ENCODE data around the gene NKX6-1.

Gene NKX6-1

DNA sequence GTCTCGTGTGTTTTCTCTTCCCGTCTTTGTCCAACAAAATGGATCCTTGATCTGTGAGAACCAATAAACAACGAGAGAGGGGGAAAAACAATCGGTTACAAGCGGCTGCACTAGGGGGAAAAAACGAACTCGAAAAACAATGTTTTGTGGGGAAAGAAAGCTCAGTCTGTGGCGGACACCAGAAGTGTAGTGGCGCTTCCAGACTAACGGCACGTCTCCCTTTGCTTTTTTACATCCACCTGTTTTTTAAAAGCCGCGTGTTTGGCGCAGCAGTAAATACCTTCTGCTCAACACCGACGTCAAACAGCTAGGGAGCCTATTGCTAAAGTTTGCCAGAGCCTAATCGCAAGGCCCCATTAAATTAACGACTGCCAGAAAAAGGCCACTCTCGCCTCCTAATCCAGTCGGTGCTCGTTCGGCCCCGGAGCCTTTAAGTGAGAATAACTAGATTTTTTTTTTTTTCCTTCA lies 3.3 kb downstream of the NKX6-1 start:
- in situ Hi-C loops (cut with HindIII; ENCODE audit: low pct_unique_long_range_greater_than_20kb, low sequenced_read_pairs), result no loop called here
- TF ChIP-seq JUND (IDR thresholded peaks at IDR 0.05; ENCODE audit: low read depth), result no peak
- no peak for DNase-seq (ENCODE audit: low read depth in 1 of 2, low spot score in 1 of 2)

- TF ChIP-seq JUND (IDR thresholded peaks at IDR 0.05; ENCODE audit: low read depth), result no peak
- in situ Hi-C loops (cut with HindIII; ENCODE audit: low pct_unique_long_range_greater_than_20kb, low sequenced_read_pairs), result no loop called here
- DNase-seq (ENCODE audit: low read depth in 1 of 2, low spot score in 1 of 2), result no peak
These were observed 3.8 kb downstream of the NKX6-1 start for GRCh38 chr4:84495118-84495793.

DNA sequence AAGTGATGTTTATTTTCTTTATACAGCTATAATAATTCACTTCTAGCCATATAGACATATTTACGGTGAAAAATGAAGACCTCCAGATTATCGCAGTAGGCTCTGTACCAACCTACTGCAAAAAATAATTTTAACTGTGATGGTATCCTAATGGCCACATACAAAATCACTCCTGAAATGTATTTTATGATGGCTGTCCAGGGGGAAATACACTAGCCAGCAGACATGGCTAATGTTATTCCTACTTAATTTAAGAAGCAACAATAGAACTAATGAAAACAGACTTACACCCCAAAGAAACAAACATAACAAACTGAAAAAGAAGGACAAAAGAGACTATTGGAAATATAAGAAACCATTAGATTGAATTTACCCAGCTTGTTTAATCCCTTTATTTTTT lies 4.6 kb downstream of the NKX6-1 start:
- no peak for TF ChIP-seq JUND (IDR thresholded peaks at IDR 0.05; ENCODE audit: low read depth)
- DNase-seq (ENCODE audit: low read depth in 1 of 2, low spot score in 1 of 2), result no peak
- in situ Hi-C loops (cut with HindIII; ENCODE audit: low pct_unique_long_range_greater_than_20kb, low sequenced_read_pairs), result no loop called here

DNA sequence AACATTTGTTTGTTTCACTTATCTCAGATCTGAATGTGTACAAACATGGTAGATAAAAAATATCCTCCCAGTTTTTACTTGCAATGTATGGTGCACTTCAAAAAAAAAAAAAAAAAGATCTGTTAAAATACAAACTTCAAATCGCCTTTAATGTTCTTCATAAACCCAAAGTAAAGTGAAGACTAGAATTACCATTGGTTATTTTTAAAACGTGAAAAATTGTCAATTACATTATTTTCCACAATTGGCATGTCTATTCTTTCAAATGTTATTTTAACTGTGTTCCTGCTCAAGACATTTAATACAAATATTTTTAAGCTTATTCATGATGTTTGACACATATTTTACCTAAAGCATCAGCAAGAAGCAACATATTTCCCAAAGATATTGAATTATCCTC lies 5.0 kb downstream of the NKX6-1 start:
- DNase-seq (ENCODE audit: low read depth in 1 of 2, low spot score in 1 of 2), result no peak
- no peak for TF ChIP-seq JUND (IDR thresholded peaks at IDR 0.05; ENCODE audit: low read depth)
- in situ Hi-C loops (cut with HindIII; ENCODE audit: low pct_unique_long_range_greater_than_20kb, low sequenced_read_pairs), result no loop called here

DNA sequence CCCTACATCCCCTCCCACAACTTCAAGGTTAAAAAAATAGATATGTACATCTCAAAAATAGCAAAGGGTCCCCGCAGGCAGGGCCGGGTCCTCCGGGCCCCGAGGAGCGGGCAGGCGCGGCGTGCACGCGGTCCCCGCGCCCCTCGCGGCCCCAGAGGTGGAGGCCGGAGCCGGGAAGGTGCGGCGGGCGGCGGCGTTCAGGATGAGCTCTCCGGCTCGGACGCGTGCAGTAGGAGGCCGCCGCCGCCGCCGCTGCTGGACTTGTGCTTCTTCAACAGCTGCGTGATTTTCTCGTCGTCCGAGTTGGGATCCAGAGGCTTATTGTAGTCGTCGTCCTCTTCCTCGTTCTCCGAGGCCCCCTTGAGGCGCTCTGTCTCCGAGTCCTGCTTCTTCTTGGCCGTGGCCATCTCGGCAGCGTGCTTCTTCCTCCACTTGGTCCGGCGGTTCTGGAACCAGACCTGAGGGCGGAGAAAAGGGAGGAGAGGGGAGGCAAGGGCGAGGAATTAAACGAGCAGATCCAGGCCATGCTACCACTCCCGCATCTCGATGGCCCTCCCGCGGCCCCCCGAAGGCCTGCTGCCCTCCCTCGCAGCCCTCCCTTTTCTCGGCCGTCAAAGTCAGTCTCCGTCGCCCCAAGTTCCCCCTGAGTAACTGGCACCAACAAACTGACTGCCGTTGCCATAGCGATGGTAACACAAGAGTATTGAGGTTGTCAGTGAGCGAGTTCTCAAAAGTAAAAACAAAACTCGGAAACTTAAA lies 5.8 kb downstream of the NKX6-1 start:
- in situ Hi-C loops (cut with HindIII; ENCODE audit: low pct_unique_long_range_greater_than_20kb, low sequenced_read_pairs), result no loop called here
- TF ChIP-seq JUND (IDR thresholded peaks at IDR 0.05; ENCODE audit: low read depth), result no peak
- peak; percentile 48 to 71 for DNase-seq (ENCODE audit: low read depth in 1 of 2, low spot score in 1 of 2)

- in situ Hi-C loops (cut with HindIII; ENCODE audit: low pct_unique_long_range_greater_than_20kb, low sequenced_read_pairs), result no loop called here
- DNase-seq (ENCODE audit: low read depth in 1 of 2, low spot score in 1 of 2), result no peak
- TF ChIP-seq JUND (IDR thresholded peaks at IDR 0.05; ENCODE audit: low read depth), result no peak
These were observed 6.4 kb downstream of the NKX6-1 start for GRCh38 chr4:84492737-84493091.

- in situ Hi-C loops (cut with HindIII; ENCODE audit: low pct_unique_long_range_greater_than_20kb, low sequenced_read_pairs), result no loop called here
- DNase-seq (ENCODE audit: low read depth in 1 of 2, low spot score in 1 of 2), result no peak
- no peak for TF ChIP-seq JUND (IDR thresholded peaks at IDR 0.05; ENCODE audit: low read depth)
These were observed 6.8 kb downstream of the NKX6-1 start for GRCh38 chr4:84492290-84492689.

- in situ Hi-C loops (cut with HindIII; ENCODE audit: low pct_unique_long_range_greater_than_20kb, low sequenced_read_pairs), result no loop called here
- no peak for DNase-seq (ENCODE audit: low read depth in 1 of 2, low spot score in 1 of 2)
- no peak for TF ChIP-seq JUND (IDR thresholded peaks at IDR 0.05; ENCODE audit: low read depth)
These were observed 7.6 kb downstream of the NKX6-1 start for GRCh38 chr4:84491481-84491880.

DNA sequence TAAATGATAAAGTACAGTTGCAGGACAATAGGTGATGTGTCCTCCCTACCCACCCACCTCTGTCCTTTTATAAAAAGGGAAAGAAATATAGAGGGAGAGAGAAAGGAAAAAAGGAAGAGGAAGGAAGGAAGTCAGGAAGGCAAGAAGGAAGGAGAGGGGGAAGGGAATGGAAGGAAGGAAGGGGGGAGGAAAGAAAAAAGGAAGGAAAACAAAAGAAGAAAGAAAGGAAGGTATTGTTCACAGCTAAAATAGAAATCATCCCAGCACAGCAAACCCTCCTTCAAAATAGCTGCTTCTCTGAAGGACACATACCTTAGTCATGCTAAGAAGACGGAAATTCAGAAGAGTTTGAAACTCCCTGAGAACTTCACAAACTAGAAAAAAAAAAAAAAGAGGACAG lies 8.4 kb downstream of the NKX6-1 start:
- DNase-seq (ENCODE audit: low read depth in 1 of 2, low spot score in 1 of 2), result no peak
- in situ Hi-C loops (cut with HindIII; ENCODE audit: low pct_unique_long_range_greater_than_20kb, low sequenced_read_pairs), result no loop called here
- TF ChIP-seq JUND (IDR thresholded peaks at IDR 0.05; ENCODE audit: low read depth), result no peak

GRCh38 chr4:84484236-84484635 lies 14.9 kb downstream of the NKX6-1 start:
- TF ChIP-seq JUND (IDR thresholded peaks at IDR 0.05; ENCODE audit: low read depth), result no peak
- in situ Hi-C loops (cut with HindIII; ENCODE audit: low pct_unique_long_range_greater_than_20kb, low sequenced_read_pairs), result no loop called here
- DNase-seq (ENCODE audit: low read depth in 1 of 2, low spot score in 1 of 2), result no peak

GRCh38 chr4:84483688-84484087 lies 15.4 kb downstream of the NKX6-1 start:
- DNase-seq (ENCODE audit: low read depth in 1 of 2, low spot score in 1 of 2), result no peak
- in situ Hi-C loops (cut with HindIII; ENCODE audit: low pct_unique_long_range_greater_than_20kb, low sequenced_read_pairs), result no loop called here
- no peak for TF ChIP-seq JUND (IDR thresholded peaks at IDR 0.05; ENCODE audit: low read depth)

DNA sequence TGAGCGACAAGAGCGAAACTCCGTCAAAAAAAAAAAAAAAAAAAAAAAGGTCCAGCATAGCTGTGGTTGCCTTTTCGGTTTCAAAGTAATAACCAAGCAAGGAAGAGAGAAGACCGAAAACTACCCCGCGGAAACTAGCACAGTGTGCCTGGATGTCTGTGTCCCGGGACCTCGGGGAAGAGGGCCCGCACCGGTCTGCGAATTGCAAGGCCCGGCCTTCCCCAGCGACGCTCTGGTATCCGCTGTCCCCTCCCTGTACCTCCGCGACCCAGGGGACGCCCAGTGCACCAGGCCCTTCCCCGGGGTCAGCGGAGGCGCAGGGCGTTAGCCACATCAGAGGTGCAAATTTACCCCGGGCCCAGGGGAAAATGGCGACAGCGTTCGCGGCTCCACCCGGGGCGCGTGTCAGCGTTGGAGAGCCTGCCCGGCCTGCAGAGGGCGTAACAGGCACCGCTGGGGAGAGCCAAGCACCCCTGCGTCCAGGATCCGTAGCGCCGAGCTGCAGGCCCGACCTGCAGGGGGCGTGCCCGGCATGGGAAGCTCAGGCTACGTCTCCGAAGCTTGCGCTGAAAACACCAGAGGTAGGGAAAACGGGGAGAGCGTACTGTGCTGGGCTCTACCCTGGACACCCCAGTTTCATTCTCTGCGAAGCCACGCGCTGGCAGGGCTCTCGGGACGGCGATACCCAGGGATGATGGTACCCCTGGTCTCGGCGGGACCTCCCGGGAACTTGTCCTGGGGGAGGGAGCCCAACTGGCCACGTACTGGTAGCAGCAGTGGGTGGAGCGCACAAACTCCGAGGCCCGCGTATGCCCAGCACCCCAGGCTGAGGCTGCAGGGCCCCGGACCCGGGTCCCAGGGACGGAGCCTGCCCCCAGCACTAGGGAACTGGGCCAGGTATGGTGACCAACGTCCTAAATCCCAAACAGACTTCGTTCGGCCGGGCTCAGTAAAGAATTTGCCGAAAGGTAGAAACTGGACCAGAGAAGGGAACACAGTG lies 16.2 kb downstream of the NKX6-1 start:
- in situ Hi-C loops (cut with HindIII; ENCODE audit: low pct_unique_long_range_greater_than_20kb, low sequenced_read_pairs), result no loop called here
- TF ChIP-seq JUND (IDR thresholded peaks at IDR 0.05; ENCODE audit: low read depth), result no peak
- DNase-seq (ENCODE audit: low read depth in 1 of 2, low spot score in 1 of 2), result no peak
